Kidney (tissue), 14 donors: ENCODE data around the gene CAMTA1. TPM values are rescaled to one million over a fixed set of nuclear protein-coding genes. Genes with fewer than 3 reads are reported as not detected.
A peak's percentile ranks its signal among the peaks of the same experiment; 100 is the strongest.

Source experiments
- DNase-seq, 5 donors: peaks; one replicate each; pipeline ENCODE4 v3.0.0-alpha.2; 2013 to 2020
- FAIRE-seq: peaks from 2 replicates; lab custom pipeline; 2012; peaks lifted over from hg19 to GRCh38; lab: Jason Lieb, UNC
- H3K27ac ChIP-seq, 2 donors: one replicate each; pipeline ENCODE4 v1.7.0; 2013; ENCODE audit warnings: low read depth in 2 of 2, low read length in 2 of 2, inconsistent platforms in 1 of 2
- H3K27me3 ChIP-seq: one replicate; pipeline ENCODE4 v1.7.1; 2013; ENCODE audit warnings: low read length, inconsistent platforms; ENCODE audit not compliant: control insufficient read depth, insufficient read depth
- H3K36me3 ChIP-seq, 3 donors: one replicate each; pipeline versions ENCODE4 v1.7.0 to v1.7.1; 2013; ENCODE audit warnings: low read length in 3 of 3, control low read depth in 1 of 3, inconsistent platforms in 1 of 3; ENCODE audit not compliant: insufficient read depth in 3 of 3, control insufficient read depth in 2 of 3
- H3K4me1 ChIP-seq, 3 donors: one replicate each; pipeline versions ENCODE4 v1.7.0 to v1.7.1; 2013; ENCODE audit warnings: low read length in 3 of 3, inconsistent platforms in 1 of 3, low read depth in 1 of 3; ENCODE audit not compliant: control insufficient read depth in 2 of 3, insufficient read depth in 2 of 3
- H3K4me3 ChIP-seq, 3 donors: one replicate each; pipeline versions ENCODE4 v1.7.0 to v1.8.1; 2013; ENCODE audit warnings: low read length in 3 of 3, control low read depth in 1 of 3, inconsistent platforms in 1 of 3
- H3K9ac ChIP-seq, 3 donors: one replicate each; pipeline versions ENCODE4 v1.7.0 to v1.7.1; 2013; ENCODE audit warnings: low read length in 3 of 3, control low read depth in 1 of 3, inconsistent platforms in 1 of 3
- H3K9me3 ChIP-seq, 3 donors: one replicate each; pipeline versions ENCODE4 v1.7.0 to v1.7.1; 2013; ENCODE audit warnings: low read length in 3 of 3, control low read depth in 1 of 3, inconsistent platforms in 1 of 3; ENCODE audit not compliant: control insufficient read depth in 2 of 3, insufficient read depth in 1 of 3
- intact Hi-C: fragments of 100-400 bp; cut with DNase I; formaldehyde crosslinking; loops from one replicate; pipeline ENCODE4 v1.11.1; 2022
- polyA plus RNA-seq: library from polyadenylated mRNA; stranded (reverse); fragments of 350-450 nt; fragmentation: Illumina TruSeq; extraction: RNeasy Lipid Tissue Mini Kit (QIAGEN cat#74804); gene quantifications from one replicate; pipeline ENCODE4 v1.2.3, GENCODE V29; 2014; ENCODE audit warnings: low read depth, low replicate concordance; ENCODE audit not compliant: insufficient read depth
- total RNA-seq: library from RNA; stranded (reverse); fragmentation: NEBNext Ultra II Directional; extraction: Animal tissue kit (Norgen Biotek cat#: 25700); gene quantifications from one replicate; pipeline ENCODE4 v1.2.1, GENCODE V29; 2021
- TF ChIP-seq, protein P1 (sequence below): IDR thresholded peaks from 3 replicates; pipeline ENCODE4 v1.5.1; 2012; ENCODE audit warnings: mild to moderate bottlenecking, moderate library complexity, borderline replicate concordance; ENCODE audit not compliant: insufficient read depth; ENCODE audit errors: extremely low read depth
- donor health status: control.
- donor health status: control.
- donor health status: control.
- donor health status: control.
- donor health status: control.
- donor health status: DM: yes; HTN: yes; CAD: no.
- donor health status: Normal renal cell carcinoma (clear cell type).

Gene CAMTA1
- total and polyA plus RNA-seq, 2 donors from 2014 or later: 79.0 to 170 TPM

DNA sequence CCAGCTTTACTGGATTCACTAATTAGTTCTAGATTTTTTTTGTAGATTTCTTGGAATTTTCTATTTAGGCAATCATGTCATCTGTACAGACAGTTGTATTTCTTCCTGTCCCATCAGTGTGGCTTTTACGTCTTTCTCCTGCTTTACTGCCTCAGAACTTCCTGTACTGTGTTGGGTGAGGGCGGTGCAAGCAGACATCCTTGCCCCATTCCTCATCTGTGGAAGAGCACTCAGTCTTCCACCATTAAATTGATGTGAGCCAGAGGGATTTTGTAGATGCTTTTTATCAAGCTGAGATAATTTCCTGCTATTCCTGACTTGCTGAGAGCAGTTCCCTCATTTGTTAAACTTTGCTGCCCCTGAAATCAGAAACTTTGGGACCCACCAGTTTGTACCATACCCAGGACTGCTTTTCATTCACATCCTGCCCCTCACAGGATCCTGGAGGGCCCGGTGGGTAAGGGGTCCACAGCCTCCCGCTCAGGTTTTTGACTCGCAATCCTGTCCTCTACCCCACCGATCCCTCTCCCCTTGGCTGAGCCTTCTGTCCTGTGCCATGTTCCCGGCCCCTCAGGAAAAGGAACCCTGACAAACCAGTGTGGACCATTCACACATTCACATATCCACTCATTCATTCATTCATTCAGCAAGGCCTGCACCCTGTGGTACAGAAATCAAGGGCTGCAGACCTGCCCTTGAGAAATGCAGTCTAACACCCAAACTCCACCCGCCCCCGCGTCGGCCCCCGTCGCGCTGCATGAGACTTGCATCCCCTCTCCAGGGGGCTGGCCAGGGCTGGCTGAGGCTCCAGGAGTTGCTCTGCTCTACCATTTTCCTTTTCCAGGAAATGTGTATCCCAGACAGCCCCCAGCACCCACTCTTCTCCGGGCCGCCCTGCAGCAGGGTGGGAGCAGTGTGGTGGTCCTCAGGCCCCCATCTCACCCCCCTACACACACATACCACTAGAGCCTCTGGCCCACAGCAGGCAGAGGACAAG, 739.4 kb downstream of the CAMTA1 start:
- intact Hi-C loops: no loop called here
- no peak overlapping the region for H3K4me3 ChIP-seq
- H3K4me1 ChIP-seq: no peaks in the 10 kb centered on the region
- no peak overlapping the region for H3K9ac ChIP-seq
- no peak overlapping the region for H3K27ac ChIP-seq
- H3K36me3 ChIP-seq: no peaks in the 10 kb centered on the region
- TF ChIP-seq, protein P1, sequence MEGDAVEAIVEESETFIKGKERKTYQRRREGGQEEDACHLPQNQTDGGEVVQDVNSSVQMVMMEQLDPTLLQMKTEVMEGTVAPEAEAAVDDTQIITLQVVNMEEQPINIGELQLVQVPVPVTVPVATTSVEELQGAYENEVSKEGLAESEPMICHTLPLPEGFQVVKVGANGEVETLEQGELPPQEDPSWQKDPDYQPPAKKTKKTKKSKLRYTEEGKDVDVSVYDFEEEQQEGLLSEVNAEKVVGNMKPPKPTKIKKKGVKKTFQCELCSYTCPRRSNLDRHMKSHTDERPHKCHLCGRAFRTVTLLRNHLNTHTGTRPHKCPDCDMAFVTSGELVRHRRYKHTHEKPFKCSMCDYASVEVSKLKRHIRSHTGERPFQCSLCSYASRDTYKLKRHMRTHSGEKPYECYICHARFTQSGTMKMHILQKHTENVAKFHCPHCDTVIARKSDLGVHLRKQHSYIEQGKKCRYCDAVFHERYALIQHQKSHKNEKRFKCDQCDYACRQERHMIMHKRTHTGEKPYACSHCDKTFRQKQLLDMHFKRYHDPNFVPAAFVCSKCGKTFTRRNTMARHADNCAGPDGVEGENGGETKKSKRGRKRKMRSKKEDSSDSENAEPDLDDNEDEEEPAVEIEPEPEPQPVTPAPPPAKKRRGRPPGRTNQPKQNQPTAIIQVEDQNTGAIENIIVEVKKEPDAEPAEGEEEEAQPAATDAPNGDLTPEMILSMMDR: no peak
- no peaks in the 10 kb centered on the region for H3K27me3 ChIP-seq
- DNase-seq (peak in 2 of 5 donors; percentile 26 to 50), FAIRE-seq (no peak)
- no peaks in the 10 kb centered on the region for H3K9me3 ChIP-seq

- DNase-seq: peak in 2 of 5 donors; percentile 16 to 45
- intact Hi-C loops: no loop called here
- TF ChIP-seq, protein P1: no peak
- H3K36me3 ChIP-seq: no peaks in the 10 kb centered on the region
- H3K9ac ChIP-seq: no peak overlapping the region
- no peaks in the 10 kb centered on the region for H3K27me3 ChIP-seq
- no peak overlapping the region for H3K4me3 ChIP-seq
- no peaks in the 10 kb centered on the region for H3K4me1 ChIP-seq
- no peaks in the 10 kb centered on the region for H3K9me3 ChIP-seq
- FAIRE-seq: no peak
- no peak overlapping the region for H3K27ac ChIP-seq
These were observed 740.2 kb downstream of the CAMTA1 start for GRCh38 chr1:7525338-7526063.

- intact Hi-C loops: no loop called here
- Histone ChIP-seq H3K27ac (no peak overlapping the region), H3K36me3 (no peaks in the 10 kb centered on the region), H3K4me1 (no peaks in the 10 kb centered on the region), H3K9ac (no peak overlapping the region), H3K4me3 (no peak overlapping the region), H3K9me3 (no peaks in the 10 kb centered on the region), H3K27me3 (no peaks in the 10 kb centered on the region)
- TF ChIP-seq, protein P1: no peak
- FAIRE-seq (no peak), DNase-seq (peak in 2 of 5 donors; percentile 29 to 69)
These were observed 741.1 kb downstream of the CAMTA1 start for GRCh38 chr1:7526196-7526866.
